Measurements from ENCODE around the gene VEGFA. TPM values are rescaled to one million over a fixed set of nuclear protein-coding genes. Genes with fewer than 3 reads are reported as not detected.
A peak's percentile ranks its signal among the peaks of the same experiment; 100 is the strongest.

Gene VEGFA
- polyA plus RNA-seq, 4 donors: 100 to 162 (median 126) TPM

DNA sequence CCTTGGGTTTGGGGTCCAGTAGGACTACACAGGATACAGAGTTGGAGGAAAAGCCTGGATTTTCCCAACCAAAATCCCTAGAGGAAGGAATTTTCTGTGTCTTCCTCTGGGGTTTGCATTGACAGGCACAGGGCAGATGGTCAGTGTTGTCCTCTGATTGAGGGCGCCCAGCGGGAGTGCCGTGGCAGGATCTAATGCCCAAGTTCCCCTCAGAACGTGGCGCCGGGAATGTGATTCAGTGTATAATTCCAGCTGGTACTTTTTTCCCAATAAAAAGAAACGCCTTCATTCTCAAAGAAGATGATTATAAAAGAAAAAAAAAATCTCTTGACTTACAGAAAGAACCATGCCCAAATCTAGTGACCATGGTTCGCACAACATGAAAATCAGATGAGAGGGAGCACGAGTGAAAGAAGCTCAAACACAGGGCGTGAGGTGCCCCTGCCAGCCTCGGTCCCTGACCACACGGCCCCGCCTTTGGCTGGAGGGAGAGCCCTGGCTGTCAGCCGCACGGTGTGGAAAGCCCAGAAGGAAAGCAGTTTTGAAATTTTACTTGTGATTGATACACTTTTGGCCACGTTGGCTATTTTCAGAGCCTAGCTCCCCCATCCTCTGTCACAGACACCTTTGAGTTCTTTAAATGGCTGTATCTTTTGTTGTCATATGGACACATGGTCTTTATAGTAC lies 31.6 kb downstream of the VEGFA start:
- Histone ChIP-seq H3K27ac (ENCODE audit: low read depth in 1 of 3, low read length in 2 of 3) (peak overlapping the region in 1 of 3 donors; percentile 96), H3K36me3 (ENCODE audit: control insufficient read depth in 3 of 3, insufficient read depth in 2 of 3, low read depth in 1 of 3, low read length in 3 of 3) (no peaks in the 10 kb centered on the region), H3K27me3 (ENCODE audit: control insufficient read depth in 3 of 3, insufficient read depth in 3 of 3, low read length in 3 of 3) (no peaks in the 10 kb centered on the region), H3K9me3 (ENCODE audit: control insufficient read depth in 2 of 2, insufficient read depth in 1 of 2, low read depth in 1 of 2, low read length in 1 of 2) (no peaks in the 10 kb centered on the region), H3K4me3 (ENCODE audit: low read depth in 1 of 3, low read length in 3 of 3) (no peak overlapping the region), H3K4me1 (ENCODE audit: control insufficient read depth in 3 of 3, insufficient read depth in 2 of 3, low read depth in 1 of 3, low read length in 2 of 3) (peaks cover 7 to 85% (median 15%) of the 10 kb centered on the region in 3 donors)
- 77 to 83% (median 79%) methylated on average over 16 of the region's 16 CpGs for WGBS, 3 donors
- FAIRE-seq (no peak), DNase-seq (no peak)

DNA sequence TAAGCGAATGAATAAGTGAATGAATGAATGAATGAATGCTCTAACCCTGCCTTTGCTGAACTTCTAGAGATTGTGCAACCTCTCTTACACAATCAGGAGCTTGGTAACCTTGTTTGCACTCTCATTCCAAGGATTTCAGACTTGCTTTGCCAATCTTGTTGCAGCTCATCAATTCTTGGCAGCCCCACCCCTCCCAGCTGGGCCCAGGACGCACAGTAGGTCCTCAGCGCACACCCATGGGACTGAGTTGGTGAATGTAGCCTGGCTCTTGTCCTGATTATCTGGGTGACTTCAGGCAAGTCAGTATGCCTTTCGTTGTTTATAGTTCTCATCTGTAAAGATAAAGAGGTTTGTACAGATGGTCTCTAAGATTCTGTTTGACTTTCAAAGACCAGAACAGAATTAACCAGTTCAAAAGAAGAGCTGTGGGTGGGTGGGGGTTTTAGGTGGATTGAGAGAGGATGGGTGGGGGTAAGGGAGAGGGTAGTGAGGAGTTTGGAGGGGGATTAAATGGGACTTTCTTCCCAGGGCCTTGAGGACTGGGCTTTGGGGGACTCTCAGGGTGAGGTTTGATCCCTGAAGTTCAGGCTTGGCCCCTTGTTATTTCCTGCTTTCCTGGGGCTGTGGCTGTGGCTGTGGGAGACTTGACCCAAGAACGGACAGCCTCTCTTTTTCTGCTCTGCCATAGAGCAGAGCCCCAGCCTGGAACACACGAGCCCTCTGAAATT lies 33.2 kb downstream of the VEGFA start:
- peaks cover 7 to 90% (median 15%) of the 10 kb centered on the region in 3 donors for H3K4me1 ChIP-seq (ENCODE audit: control insufficient read depth in 3 of 3, insufficient read depth in 2 of 3, low read depth in 1 of 3, low read length in 2 of 3)

GRCh38 chr6:43803783-43804549 lies 34.0 kb downstream of the VEGFA start:
- Histone ChIP-seq H3K27me3 (ENCODE audit: control insufficient read depth in 3 of 3, insufficient read depth in 3 of 3, low read length in 3 of 3) (no peaks in the 10 kb centered on the region), H3K27ac (ENCODE audit: low read depth in 1 of 3, low read length in 2 of 3) (peak overlapping the region; percentile 77 to 96 (median 93)), H3K36me3 (ENCODE audit: control insufficient read depth in 3 of 3, insufficient read depth in 2 of 3, low read depth in 1 of 3, low read length in 3 of 3) (no peaks in the 10 kb centered on the region), H3K4me1 (ENCODE audit: control insufficient read depth in 3 of 3, insufficient read depth in 2 of 3, low read depth in 1 of 3, low read length in 2 of 3) (peaks cover 7 to 90% (median 15%) of the 10 kb centered on the region in 3 donors), H3K9me3 (ENCODE audit: control insufficient read depth in 2 of 2, insufficient read depth in 1 of 2, low read depth in 1 of 2, low read length in 1 of 2) (no peaks in the 10 kb centered on the region), H3K4me3 (ENCODE audit: low read depth in 1 of 3, low read length in 3 of 3) (no peak overlapping the region)
- peak in 1 of 2 donors; percentile 73 for DNase-seq
- no peak for FAIRE-seq
- 10 to 62% (median 37%) methylated on average over 2 of the region's 2 CpGs for WGBS, 3 donors

More for the DNA sequence above, 33.2 kb downstream of the VEGFA start:
- Histone ChIP-seq H3K4me3 (ENCODE audit: low read depth in 1 of 3, low read length in 3 of 3) (no peak overlapping the region), H3K27ac (ENCODE audit: low read depth in 1 of 3, low read length in 2 of 3) (peak overlapping the region; percentile 39 to 96 (median 93)), H3K9me3 (ENCODE audit: control insufficient read depth in 2 of 2, insufficient read depth in 1 of 2, low read depth in 1 of 2, low read length in 1 of 2) (no peaks in the 10 kb centered on the region), H3K36me3 (ENCODE audit: control insufficient read depth in 3 of 3, insufficient read depth in 2 of 3, low read depth in 1 of 3, low read length in 3 of 3) (no peaks in the 10 kb centered on the region), H3K27me3 (ENCODE audit: control insufficient read depth in 3 of 3, insufficient read depth in 3 of 3, low read length in 3 of 3) (no peaks in the 10 kb centered on the region)
- FAIRE-seq: no peak
- 36 to 52% (median 43%) methylated on average over 6 of the region's 6 CpGs for WGBS, 3 donors
- DNase-seq: peak in 1 of 2 donors; percentile 75

DNA sequence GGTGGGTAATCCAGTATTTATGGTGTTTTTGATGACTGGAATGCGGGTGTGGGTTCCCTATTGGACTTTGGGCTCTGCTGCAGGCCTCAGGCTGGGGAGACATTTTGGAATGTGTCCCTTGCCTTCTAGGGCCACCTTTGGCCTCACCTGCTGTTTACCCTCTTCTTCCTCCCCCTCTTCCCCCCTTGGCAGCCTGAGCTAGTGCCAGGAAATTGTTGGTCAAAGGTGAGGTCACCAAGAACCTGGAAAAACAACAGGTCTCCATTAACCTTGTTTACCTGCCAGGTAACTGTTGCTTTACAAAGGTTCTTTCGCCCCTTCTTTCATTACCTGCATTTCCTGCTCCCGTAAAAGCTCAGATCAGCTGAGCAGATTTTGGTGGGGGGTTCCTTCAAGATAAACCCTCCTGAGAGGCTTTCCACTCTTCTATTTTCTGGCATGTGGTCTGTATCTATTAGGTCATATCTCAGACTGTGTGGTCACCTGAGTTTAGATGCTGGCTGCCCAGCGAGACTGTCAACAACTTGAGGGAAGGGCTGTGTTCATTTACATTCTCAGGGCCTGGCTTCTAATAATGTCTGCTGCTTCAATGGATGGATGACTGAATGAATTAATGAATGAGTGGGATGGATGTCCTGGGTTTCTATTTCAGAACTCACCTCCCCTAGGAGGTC lies 34.7 kb downstream of the VEGFA start:
- H3K4me1 ChIP-seq (ENCODE audit: control insufficient read depth in 3 of 3, insufficient read depth in 2 of 3, low read depth in 1 of 3, low read length in 2 of 3): peaks cover 7 to 89% (median 10%) of the 10 kb centered on the region in 3 donors
- FAIRE-seq: no peak
- WGBS, 3 donors: 26 to 66% (median 26%) methylated on average over 4 of the region's 4 CpGs

DNA sequence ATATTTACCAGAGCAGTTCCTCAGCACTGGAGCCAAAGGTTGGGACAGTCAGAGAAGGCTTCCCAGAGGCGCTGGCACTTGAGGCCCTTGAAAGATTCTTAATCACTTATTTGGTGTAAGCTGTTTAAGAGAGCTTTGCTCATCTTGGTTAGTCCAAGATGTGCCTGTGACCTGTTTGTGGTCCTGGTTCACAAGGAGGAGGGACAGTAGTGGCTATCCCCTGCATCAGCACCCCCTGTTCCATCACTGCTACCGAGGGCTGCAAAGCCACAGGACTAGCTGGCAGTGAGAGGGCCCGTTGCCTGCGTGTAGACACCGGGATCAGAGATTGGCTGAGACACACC lies 35.7 kb downstream of the VEGFA start:
- WGBS, 3 donors: 20 to 64% (median 31%) methylated on average over 5 of the region's 5 CpGs
- Histone ChIP-seq H3K4me1 (ENCODE audit: control insufficient read depth in 3 of 3, insufficient read depth in 2 of 3, low read depth in 1 of 3, low read length in 2 of 3) (peaks cover 7 to 92% (median 15%) of the 10 kb centered on the region in 3 donors), H3K27me3 (ENCODE audit: control insufficient read depth in 3 of 3, insufficient read depth in 3 of 3, low read length in 3 of 3) (no peaks in the 10 kb centered on the region), H3K9me3 (ENCODE audit: control insufficient read depth in 2 of 2, insufficient read depth in 1 of 2, low read depth in 1 of 2, low read length in 1 of 2) (no peaks in the 10 kb centered on the region), H3K27ac (ENCODE audit: low read depth in 1 of 3, low read length in 2 of 3) (peak overlapping the region; percentile 77 to 96 (median 94)), H3K4me3 (ENCODE audit: low read depth in 1 of 3, low read length in 3 of 3) (peak overlapping the region in 2 of 3 donors; percentile 4 to 37), H3K36me3 (ENCODE audit: control insufficient read depth in 3 of 3, insufficient read depth in 2 of 3, low read depth in 1 of 3, low read length in 3 of 3) (no peaks in the 10 kb centered on the region)
- peak; percentile 47 to 53 for DNase-seq
- FAIRE-seq: no peak

More for the DNA sequence above, 34.7 kb downstream of the VEGFA start:
- no peaks in the 10 kb centered on the region for H3K27me3 ChIP-seq (ENCODE audit: control insufficient read depth in 3 of 3, insufficient read depth in 3 of 3, low read length in 3 of 3)
- no peak overlapping the region for H3K4me3 ChIP-seq (ENCODE audit: low read depth in 1 of 3, low read length in 3 of 3)
- no peaks in the 10 kb centered on the region for H3K36me3 ChIP-seq (ENCODE audit: control insufficient read depth in 3 of 3, insufficient read depth in 2 of 3, low read depth in 1 of 3, low read length in 3 of 3)
- no peaks in the 10 kb centered on the region for H3K9me3 ChIP-seq (ENCODE audit: control insufficient read depth in 2 of 2, insufficient read depth in 1 of 2, low read depth in 1 of 2, low read length in 1 of 2)
- peak overlapping the region; percentile 77 to 96 (median 94) for H3K27ac ChIP-seq (ENCODE audit: low read depth in 1 of 3, low read length in 2 of 3)
- peak; percentile 89 to 97 for DNase-seq

- peak overlapping the region; percentile 82 to 96 (median 94) for H3K27ac ChIP-seq (ENCODE audit: low read depth in 1 of 3, low read length in 2 of 3)
- H3K9me3 ChIP-seq (ENCODE audit: control insufficient read depth in 2 of 2, insufficient read depth in 1 of 2, low read depth in 1 of 2, low read length in 1 of 2): no peaks in the 10 kb centered on the region
- H3K36me3 ChIP-seq (ENCODE audit: control insufficient read depth in 3 of 3, insufficient read depth in 2 of 3, low read depth in 1 of 3, low read length in 3 of 3): no peaks in the 10 kb centered on the region
- peak overlapping the region in 2 of 3 donors; percentile 4 to 37 for H3K4me3 ChIP-seq (ENCODE audit: low read depth in 1 of 3, low read length in 3 of 3)
- no peak for FAIRE-seq
- H3K27me3 ChIP-seq (ENCODE audit: control insufficient read depth in 3 of 3, insufficient read depth in 3 of 3, low read length in 3 of 3): no peaks in the 10 kb centered on the region
- WGBS, 3 donors: 18 to 64% (median 33%) methylated on average over 9 of the region's 9 CpGs
- DNase-seq: peak; percentile 96 to 99
- H3K4me1 ChIP-seq (ENCODE audit: control insufficient read depth in 3 of 3, insufficient read depth in 2 of 3, low read depth in 1 of 3, low read length in 2 of 3): peaks cover 7 to 95% (median 15%) of the 10 kb centered on the region in 3 donors
These were observed 36.2 kb downstream of the VEGFA start for GRCh38 chr6:43806043-43806757.

DNA sequence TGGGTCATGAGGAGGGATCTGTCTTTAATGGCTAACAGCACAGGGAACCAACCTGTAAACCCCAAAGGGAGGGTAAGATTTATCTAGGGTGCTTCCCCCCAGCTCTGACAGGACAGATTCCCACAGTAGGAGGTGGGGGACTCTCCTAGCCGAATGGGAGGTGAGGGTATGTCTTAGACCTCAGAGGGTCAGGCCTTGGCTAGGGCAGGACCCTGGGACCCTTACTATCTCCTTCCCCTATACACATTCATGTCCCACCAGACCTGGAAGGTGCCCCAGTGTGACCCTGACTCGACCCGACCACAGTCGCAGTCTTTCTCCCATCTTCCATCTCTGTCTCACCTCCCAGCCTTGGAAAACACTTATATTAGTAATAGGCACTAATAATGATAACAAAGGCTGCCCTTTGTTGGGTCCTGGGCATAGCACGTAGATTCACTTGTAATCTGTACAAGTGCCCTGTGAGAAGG lies 36.8 kb downstream of the VEGFA start:
- FAIRE-seq (no peak), DNase-seq (no peak)
- Histone ChIP-seq H3K9me3 (ENCODE audit: control insufficient read depth in 2 of 2, insufficient read depth in 1 of 2, low read depth in 1 of 2, low read length in 1 of 2) (no peaks in the 10 kb centered on the region), H3K27ac (ENCODE audit: low read depth in 1 of 3, low read length in 2 of 3) (peak overlapping the region; percentile 82 to 96 (median 94)), H3K36me3 (ENCODE audit: control insufficient read depth in 3 of 3, insufficient read depth in 2 of 3, low read depth in 1 of 3, low read length in 3 of 3) (no peaks in the 10 kb centered on the region), H3K27me3 (ENCODE audit: control insufficient read depth in 3 of 3, insufficient read depth in 3 of 3, low read length in 3 of 3) (no peaks in the 10 kb centered on the region), H3K4me3 (ENCODE audit: low read depth in 1 of 3, low read length in 3 of 3) (no peak overlapping the region), H3K4me1 (ENCODE audit: control insufficient read depth in 3 of 3, insufficient read depth in 2 of 3, low read depth in 1 of 3, low read length in 2 of 3) (peaks cover 7 to 95% (median 17%) of the 10 kb centered on the region in 3 donors)
- WGBS, 3 donors: 18 to 64% (median 50%) methylated on average over 5 of the region's 5 CpGs

Measured in small intestine (tissue), 7 donors.